ENCODE results near the gene CABP4.

DNA sequence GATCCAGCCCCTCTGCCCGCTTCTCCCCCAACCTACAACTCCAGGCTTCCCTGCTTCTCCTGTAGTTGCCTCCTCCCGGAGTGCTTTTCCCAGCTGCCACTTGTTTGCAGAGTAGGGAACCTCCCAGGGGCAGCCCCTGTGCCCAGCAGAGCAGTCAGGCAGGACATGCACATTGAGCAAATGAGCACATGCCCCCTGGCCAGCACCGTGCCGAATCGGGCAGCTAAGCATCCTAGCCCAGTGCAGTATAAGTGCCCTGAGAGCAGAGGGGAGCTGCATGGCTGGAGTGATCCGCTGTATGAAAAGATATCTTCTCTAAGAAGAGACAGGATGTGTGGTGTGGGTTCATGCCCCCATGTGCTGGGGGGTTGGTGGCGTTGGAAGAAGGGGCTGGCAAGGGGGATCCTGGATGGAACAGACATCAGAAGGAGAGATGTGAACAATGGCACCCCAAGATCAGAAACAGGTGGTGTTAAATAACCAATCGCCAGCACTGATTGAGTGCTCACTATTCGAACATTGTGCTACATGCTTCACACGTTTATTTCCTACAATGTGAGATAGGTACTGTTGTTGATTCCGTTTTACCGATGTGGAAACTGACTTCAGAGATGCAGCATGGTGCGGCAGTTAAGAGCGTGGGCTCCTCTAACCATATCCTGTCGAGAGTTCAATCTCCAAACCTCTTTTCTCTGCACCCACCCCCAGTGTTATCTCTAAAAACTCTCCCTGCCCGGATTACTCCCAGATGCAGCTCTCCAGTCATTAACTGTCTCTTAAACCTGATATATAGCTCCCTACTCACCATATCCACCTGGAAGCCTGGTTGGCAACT lies 28.9 kb downstream of the CABP4 start:
- TF ChIP-seq, protein P1, sequence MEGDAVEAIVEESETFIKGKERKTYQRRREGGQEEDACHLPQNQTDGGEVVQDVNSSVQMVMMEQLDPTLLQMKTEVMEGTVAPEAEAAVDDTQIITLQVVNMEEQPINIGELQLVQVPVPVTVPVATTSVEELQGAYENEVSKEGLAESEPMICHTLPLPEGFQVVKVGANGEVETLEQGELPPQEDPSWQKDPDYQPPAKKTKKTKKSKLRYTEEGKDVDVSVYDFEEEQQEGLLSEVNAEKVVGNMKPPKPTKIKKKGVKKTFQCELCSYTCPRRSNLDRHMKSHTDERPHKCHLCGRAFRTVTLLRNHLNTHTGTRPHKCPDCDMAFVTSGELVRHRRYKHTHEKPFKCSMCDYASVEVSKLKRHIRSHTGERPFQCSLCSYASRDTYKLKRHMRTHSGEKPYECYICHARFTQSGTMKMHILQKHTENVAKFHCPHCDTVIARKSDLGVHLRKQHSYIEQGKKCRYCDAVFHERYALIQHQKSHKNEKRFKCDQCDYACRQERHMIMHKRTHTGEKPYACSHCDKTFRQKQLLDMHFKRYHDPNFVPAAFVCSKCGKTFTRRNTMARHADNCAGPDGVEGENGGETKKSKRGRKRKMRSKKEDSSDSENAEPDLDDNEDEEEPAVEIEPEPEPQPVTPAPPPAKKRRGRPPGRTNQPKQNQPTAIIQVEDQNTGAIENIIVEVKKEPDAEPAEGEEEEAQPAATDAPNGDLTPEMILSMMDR (conservative IDR thresholded peaks at IDR 0.05 in 1 of 2, IDR thresholded peaks at IDR 0.05 in 1 of 2; ENCODE audit: extremely low read depth in 1 of 2, insufficient read depth in 1 of 2, low read depth in 1 of 2, low read length in 2 of 2) = no peak
- TF ChIP-seq EZH2 (IDR thresholded peaks at IDR 0.05; ENCODE audit: borderline replicate concordance, low read length) = no peak

Measured in mammary epithelial cell (primary cell).